LNCaP clone FGC (cell line): ENCODE measurements around the gene NHERF2.

Source experiments
- DNase-seq: peaks from one replicate; pipeline ENCODE4 v3.0.0-alpha.2; 2011; ENCODE audit warnings: low read depth
- H3K4me3 ChIP-seq: 2 replicates; pipeline ENCODE4 v1.5.1; 2011; ENCODE audit warnings: mild to moderate bottlenecking, low read depth, low read length, control low read depth
- CTCF ChIP-seq: IDR thresholded peaks from 2 replicates; pipeline ENCODE4 v1.5.1; 2012; ENCODE audit warnings: mild to moderate bottlenecking; ENCODE audit not compliant: control insufficient read depth, insufficient read depth; ENCODE audit errors: extremely low read depth

NHERF2 gene

GRCh38 chr16:2034696-2035430 is 8.2 kb downstream of the NHERF2 start:
- TF ChIP-seq CTCF = no peak
- H3K4me3 ChIP-seq = no peak overlapping the region
- DNase-seq = no peak

- no peak for DNase-seq
- TF ChIP-seq CTCF = no peak
- no peak overlapping the region for H3K4me3 ChIP-seq
Observed at GRCh38 chr16:2035431-2036199, 8.9 kb downstream of the NHERF2 start.

GRCh38 chr16:2036200-2036966 is 9.7 kb downstream of the NHERF2 start:
- TF ChIP-seq CTCF = no peak
- DNase-seq = no peak
- H3K4me3 ChIP-seq = no peak overlapping the region

DNA sequence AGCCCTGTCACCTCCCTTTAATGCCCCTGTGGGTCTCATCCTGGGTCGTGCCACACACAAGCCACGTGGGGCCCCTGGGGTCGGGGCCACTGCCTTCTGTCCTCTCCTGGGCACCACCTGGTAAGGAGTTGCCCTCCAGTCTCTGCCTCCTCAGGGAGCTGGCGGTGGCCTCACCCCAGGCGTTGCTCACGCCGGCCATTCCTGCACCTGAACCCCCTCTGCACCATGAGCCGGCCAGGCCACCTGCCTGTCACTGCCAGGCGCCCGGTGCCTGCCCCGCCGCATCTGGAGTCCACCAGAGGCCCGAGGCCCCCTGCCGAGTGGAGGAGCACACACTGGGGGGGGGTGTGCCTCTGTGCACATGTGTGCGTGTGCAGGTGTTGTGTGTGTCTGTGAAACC is 10.4 kb downstream of the NHERF2 start:
- H3K4me3 ChIP-seq = no peak overlapping the region
- no peak for TF ChIP-seq CTCF
- DNase-seq = no peak

DNA sequence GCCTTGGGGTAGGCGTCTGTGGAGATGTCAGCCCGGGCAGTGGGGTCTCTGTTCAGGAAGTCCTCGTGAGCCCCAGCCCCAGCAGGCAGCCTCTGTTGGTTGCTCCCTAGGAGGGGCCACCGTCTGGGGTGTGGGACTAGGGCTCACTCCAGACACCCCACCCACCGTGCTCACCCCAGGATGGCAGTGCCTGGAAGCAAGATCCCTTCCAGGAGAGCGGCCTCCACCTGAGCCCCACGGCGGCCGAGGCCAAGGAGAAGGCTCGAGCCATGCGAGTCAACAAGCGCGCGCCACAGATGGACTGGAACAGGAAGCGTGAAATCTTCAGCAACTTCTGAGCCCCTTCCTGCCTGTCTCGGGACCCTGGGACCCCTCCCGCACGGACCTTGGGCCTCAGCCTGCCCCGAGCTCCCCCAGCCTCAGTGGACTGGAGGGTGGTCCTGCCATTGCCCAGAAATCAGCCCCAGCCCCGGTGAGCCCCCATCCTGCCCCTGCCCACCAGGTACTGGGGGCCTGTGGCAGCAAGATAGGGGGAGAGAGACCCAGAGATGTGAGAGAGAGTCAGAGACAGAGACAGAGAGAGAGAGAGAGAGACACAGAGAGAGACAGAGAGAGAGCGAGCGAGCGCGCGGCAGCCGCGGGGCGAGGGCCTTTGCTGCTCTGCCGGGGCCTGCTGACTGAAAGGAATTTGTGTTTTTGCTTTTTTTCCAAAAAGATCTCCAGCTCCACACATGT is 11.1 kb downstream of the NHERF2 start:
- no peak for TF ChIP-seq CTCF

DNA sequence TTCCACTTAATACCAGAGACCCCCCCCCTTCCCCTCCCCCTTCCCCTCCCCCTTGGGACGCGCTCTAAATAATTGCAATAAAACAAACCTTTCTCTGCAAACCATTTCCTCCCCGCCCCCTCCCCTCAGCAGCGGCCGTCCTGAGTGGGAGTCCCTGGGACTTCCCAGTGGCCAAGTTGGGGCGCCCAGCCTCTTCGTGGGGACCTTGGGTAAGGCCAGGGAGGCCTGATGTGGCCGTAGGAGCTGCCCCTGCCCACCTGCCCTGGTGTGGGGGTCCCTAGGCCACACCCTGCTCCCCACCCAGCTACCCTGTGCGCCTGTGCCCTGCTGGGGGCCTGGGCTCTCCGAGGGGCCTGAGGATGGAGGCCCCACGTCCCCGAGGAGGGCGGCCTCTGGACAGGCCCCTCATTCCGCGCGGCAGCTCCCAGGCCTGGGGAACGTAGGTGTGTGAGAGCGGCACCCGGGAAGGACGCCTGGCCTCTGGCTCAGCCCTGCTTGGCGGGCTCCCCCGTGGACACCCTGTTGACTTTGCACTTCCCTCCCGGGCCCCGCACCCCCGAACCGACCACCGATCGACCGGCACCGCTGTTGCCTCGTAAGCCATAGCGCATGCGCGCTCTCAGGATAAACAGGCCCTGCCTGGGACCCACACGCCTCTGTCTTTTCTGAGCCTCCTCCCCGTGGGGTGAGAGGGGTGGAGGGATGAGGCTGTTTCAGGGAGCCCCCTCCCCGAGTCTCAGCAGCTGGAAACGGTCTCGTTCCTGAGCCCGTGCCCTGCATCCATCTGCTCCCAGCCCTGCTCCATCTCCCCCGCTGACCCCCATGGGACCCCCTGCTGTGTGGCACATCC is 11.9 kb downstream of the NHERF2 start:
- no peak for TF ChIP-seq CTCF
- no peak for DNase-seq
- H3K4me3 ChIP-seq = no peak overlapping the region

More for the DNA sequence above, 11.1 kb downstream of the NHERF2 start:
- no peak for DNase-seq
- no peak overlapping the region for H3K4me3 ChIP-seq
